SKM-1 (cell line): ENCODE measurements around the gene STK32B.
"Not testable (repeated sequence)": the region's sequence is repeated elsewhere in the genome, so short reads cannot be mapped to it uniquely, and the experiment has no call there.

Source experiments
- DNase-seq: peaks from one replicate; lab custom pipeline; 2025; ENCODE audit not compliant: unreplicated experiment; lab: John Stamatoyannopoulos, UW

Gene STK32B

GRCh38 chr4:5066101-5066500 lies 14.8 kb downstream of the STK32B start:
- no peak for DNase-seq

- DNase-seq, result not testable (repeated sequence)
Measured at GRCh38 chr4:5066968-5067367, 15.7 kb downstream of the STK32B start.

- no peak for DNase-seq
Measured at GRCh38 chr4:5067908-5068307, 16.6 kb downstream of the STK32B start.

DNA sequence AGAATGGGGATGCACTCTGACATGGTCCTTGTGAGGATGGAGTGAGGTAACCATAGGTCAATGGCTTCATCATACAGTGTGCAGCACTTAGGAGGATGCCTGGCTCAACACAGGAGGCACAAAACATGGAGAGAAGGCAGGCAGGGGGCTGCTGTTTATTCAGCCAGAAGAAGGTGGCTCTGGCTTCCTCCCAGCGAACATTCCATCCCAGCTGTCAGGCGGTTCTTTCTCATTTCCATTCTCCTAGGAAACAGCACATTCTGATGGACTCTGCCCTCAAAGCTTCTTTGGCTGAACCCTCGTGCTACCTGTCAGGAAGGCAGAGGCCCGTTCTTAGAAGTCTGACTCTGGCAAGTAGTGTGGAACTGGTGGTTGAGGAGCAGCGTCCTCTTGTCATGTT lies 18.6 kb downstream of the STK32B start:
- DNase-seq, result no peak

DNA sequence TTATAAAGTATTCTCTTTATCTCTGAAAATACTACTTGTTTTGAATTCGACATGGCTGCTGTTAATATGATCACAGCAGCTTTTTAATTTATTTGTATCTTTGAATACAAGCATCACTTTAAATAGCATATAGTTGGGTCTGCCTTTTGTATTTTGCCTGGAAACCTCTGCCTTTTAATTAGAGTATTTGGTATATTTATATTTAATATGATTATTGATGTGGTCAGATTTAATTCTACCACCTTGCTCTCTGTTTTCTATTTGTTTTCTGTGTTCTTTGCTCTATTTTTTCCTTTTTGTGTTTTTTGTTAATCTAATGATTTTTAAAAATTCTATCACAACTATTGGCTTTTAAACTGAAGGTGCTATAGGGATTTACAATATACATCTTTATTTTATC lies 21.7 kb downstream of the STK32B start:
- no peak for DNase-seq

DNA sequence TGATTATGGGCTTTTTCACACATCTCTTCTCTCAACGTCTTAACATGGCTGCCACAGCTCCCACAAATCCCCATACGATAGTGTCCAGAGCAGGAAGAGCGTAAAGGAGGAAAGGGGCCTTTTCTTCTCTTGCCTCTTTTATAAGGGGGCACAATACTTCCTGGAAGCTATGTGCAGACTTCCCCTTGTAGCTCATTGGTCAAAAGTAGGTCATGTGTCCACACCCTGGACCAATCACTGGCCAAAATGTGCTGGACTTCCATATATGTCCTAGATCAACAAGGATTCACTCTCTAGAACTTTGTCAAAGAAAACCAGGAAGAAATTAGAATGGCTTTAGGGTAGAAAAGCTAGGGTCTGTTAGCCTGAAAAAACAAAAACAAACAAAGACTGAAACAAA lies 26.7 kb downstream of the STK32B start:
- no peak for DNase-seq

DNA sequence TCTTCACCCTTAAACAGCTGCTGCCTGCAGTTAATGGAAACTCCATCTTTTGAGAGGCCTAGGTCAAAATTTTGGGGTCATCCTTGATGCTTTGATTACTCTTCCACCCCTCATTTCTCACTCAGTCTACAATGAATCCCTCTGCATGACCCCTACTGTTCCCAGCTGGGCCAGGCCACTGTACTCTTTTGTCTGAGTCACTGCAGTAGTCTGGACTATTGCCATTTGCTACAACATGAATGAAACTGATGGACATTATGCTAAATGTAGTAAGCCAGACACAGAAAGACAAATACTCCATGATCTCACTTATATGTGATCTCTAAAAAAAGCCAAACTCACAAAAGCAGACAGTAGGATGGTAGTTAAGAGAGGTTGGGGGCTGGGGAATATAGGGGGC lies 28.3 kb downstream of the STK32B start:
- no peak for DNase-seq

- no peak for DNase-seq
Measured at GRCh38 chr4:5081441-5081999, 30.2 kb downstream of the STK32B start.

- no peak for DNase-seq
Measured at GRCh38 chr4:5082376-5082775, 31.1 kb downstream of the STK32B start.

- no peak for DNase-seq
Measured at GRCh38 chr4:5084911-5085475, 33.7 kb downstream of the STK32B start.

- DNase-seq, result no peak
Measured at GRCh38 chr4:5086535-5086934, 35.3 kb downstream of the STK32B start.

DNA sequence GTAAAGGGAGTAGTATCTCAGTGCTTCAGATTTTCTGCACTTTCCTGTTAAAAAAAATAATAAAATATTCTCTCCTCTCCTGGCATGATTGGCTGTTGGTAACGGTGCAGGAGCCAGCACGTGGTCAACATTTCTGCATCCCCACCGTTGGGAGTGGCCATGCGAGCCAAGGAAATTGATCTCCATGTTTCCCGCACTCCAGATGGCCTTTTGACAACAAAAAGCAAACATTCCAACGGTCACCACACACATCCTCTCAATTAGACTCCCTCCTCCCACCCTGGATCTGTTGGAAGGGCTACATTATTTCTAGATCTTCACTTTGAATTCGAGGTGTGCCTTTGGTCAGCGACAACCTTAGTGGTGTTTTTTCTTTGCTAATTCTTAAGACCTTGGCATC lies 45.0 kb downstream of the STK32B start:
- DNase-seq, result no peak

DNA sequence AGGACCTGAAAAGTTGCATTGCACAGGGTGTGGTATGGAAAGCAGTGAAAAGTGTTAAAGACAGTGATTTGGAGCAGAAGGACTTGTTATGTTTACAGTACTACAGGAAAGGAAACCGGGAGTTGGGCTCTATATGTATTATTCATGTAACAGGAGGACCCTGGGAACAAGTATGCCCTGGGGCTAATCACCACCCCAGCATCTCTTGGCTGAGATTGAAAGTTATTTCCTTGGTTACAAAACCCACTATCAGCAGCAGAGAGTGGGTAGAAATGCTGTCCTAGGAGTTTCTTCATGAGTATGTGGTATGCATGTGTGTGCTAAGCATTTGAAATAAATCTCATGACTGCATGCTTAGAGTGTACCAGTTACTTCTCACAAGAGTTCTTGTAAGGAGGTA lies 46.9 kb downstream of the STK32B start:
- no peak for DNase-seq

DNA sequence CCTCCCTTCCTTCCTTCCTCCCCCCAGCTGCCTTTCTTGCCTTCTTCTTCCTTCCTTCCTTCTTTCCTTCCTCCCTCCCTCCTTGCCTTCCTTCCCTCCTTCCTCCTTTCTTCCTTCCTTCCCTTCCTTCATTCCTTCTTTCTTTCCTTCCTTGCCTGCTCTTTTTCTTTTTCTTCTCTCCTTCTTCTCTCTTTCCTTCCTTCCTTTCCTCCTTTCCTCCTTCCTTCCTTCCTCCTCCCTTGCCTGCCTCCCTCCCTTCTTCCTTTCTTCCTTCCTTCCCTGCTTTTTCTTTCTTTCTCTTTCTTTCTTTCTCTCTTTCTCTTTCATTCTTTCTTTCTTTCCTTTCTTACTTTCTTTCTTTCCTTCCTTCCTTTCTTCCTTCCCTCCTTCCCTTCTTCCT lies 49.1 kb downstream of the STK32B start:
- no peak for DNase-seq

DNA sequence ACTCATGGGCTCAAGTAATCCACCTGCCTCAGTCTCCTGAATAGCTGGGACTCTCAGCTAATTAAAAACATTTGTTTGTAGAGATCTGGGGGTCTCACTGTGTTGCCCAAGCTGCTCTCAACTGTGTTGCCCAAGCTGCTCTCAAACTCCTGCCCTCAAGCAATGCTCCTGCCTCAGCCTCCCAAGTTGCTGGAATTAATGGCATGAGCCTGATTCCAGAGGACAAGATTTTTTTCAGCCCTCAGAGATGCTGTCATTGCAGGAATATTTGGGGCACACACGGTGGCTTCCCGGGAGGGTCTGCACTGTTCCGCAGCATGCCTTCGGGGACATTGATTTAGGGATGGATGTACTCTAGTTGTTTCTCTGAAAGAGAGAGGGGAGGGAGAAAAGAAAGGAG lies 49.7 kb downstream of the STK32B start:
- no peak for DNase-seq

DNA sequence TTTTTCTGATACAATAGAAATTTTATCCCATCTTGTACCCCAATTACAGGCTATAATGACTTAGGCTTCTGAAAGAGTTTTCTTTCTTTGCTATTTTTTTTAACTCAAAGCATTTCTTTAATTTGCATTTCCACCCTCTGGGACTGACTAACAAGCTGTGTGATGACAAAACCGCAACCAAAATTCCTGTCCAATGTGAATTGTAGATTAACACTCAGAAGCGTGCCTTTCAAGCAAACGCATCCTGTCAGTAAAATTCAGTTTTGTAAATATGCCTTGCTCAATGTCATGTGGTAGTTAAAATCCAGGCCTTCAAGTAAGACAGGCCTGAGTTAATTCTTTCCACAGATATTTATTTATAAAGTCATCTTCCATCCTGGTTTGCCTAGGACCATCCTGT lies 50.3 kb downstream of the STK32B start:
- no peak for DNase-seq

DNA sequence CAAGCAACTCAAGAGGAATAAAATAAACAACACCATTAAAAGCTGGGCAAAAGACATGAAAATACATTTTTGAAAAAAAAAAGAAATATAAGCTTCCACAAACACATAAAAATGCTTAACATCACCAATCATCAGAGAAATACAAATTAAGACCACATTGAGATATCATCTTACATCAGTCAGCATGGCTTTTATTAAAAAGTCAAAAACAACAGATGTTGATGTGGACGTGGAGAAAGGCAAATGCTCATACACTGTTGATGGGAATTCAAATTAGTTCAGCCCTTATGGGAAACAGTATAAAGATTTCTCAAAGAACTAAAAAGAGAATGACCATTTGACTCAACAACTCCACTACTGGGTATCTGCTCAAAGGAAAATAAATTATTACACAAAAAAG lies 59.6 kb downstream of the STK32B start:
- no peak for DNase-seq

DNA sequence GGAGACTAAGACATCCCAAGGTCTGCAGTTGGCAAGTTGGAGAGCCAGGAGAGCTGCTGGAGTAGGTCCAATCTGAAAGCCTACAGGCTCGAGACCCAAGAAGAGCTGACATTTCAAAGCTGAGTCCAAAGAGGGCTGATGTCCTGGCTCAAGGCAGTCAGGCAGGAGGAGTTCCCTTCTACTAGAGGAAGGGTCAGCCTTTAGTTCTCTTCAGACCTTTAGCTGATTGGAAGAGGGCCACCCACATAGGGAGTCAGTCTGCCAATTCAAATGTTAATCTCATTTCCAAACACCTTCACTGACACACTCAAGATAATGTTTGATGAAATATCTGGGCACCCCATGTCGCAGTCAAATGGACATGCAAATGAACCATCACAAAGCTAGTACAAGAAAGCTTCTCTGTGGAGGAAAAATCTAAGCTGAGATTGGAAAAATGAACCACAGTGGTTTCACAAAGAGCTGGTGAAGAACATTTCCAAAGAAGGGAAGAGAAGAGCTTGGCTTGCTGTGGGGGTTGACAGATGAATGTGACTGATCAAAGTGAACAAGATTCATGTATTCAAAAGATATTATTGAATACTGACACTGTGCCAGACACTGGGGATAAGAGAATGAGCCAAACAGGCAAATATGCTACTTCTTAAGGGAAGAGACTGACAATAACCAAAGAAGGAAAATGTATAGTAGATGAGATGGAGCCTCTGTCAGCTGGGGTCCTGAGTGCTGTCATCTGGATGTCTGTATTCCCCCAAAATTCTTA lies 61.2 kb downstream of the STK32B start:
- no peak for DNase-seq

GRCh38 chr4:5114950-5115349 lies 63.7 kb downstream of the STK32B start:
- no peak for DNase-seq

GRCh38 chr4:5118091-5118786 lies 67.0 kb downstream of the STK32B start:
- no peak for DNase-seq

DNA sequence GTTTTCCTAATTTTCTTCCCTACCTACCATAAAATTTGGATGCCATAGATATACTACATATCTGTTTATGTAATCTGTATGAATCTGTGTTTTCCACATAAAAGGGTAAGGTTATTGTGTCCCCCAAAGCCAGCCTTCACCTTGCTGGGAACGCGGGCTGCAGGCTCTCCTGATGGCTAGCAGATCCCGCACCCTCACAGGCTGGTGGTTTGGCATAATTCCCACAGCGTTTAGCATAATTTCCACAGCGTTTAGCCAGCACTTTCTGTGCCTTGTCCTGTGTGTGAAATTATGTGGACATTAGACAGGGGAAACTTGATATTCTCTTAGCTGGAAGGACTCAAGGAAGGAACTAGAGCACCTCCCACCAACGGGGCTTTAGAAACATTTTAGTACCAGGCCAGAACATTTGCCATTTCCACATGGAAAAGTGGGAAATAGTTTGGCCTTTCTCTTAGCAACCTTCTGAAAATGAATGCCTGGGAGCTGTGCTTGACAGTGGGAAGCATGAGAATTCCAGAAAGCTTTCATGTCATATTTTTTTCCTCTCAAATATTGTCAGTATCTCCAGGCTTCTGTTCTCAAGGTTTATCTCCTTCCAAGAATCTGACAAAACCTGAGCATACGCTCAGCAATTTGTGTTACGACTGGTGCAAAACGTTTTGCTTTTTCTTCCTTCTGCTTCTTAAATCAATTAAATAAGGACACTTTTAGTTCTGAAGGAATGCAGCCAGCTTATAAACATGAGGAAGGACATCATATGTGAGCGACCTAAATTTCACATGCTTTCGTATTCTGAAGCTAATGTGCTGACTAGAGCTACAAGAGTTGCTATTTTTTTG lies 67.9 kb downstream of the STK32B start:
- no peak for DNase-seq
